Measurements from ENCODE around the gene CIDEC.

CIDEC gene

GRCh38 chr3:9834520-9835380 lies 45.3 kb downstream of the CIDEC start (continued):
- TF ChIP-seq KLF8 (tag by site-specific recombination; IDR thresholded peaks at IDR 0.05) (no peak), ZNF510 (tag by site-specific recombination; IDR thresholded peaks at IDR 0.05; ENCODE audit: insufficient replicate concordance) (no peak), ZNF266 (tag by site-specific recombination; IDR thresholded peaks at IDR 0.05; ENCODE audit: low read depth) (no peak), ZNF830 (tag by site-specific recombination; IDR thresholded peaks at IDR 0.05; ENCODE audit: low read depth) (no peak), ZNF549 (tag by site-specific recombination; IDR thresholded peaks at IDR 0.05) (no peak), ZNF843 (tag by site-specific recombination; IDR thresholded peaks at IDR 0.05) (no peak)

GRCh38 chr3:9833078-9833477 lies 47.0 kb downstream of the CIDEC start:
- Histone ChIP-seq H3K4me1 (ENCODE audit: control insufficient read depth, insufficient read depth, low read length) (no peaks in the 10 kb centered on the region), H3K4me3 (ENCODE audit: low read depth, low read length) (no peak overlapping the region), H3K36me3 (ENCODE audit: control insufficient read depth in 2 of 2, insufficient read depth in 1 of 2, low read length in 2 of 2) (peaks cover 27 to 72% of the 10 kb centered on the region in 2 experiments), H3K9me3 (ENCODE audit: control insufficient read depth, insufficient read depth, low read depth, low read length) (no peaks in the 10 kb centered on the region), H3K27ac (ENCODE audit: extremely low read depth, low read depth, low read length) (no peak overlapping the region)
- TF ChIP-seq OSR2 (tag by site-specific recombination; IDR thresholded peaks at IDR 0.05) (no peak), SP7 (tag by site-specific recombination; IDR thresholded peaks at IDR 0.05) (no peak), ZBTB7A (tag by site-specific recombination; IDR thresholded peaks at IDR 0.05; ENCODE audit: low read depth) (no peak), ZSCAN23 (tag by site-specific recombination; IDR thresholded peaks at IDR 0.05) (no peak)
- ChIA-PET CTCF (no interaction called here), POLR2A (no interaction called here)

- POLR2A ChIA-PET, result interaction anchor here (0.9 to 1.3 kb wide), 2 partner anchors 11 to 13 kb away, joined by 3 to 4 read pairs; partner anchors contain the start of gene RPUSD3
- H3K36me3 ChIP-seq (ENCODE audit: control insufficient read depth in 2 of 2, insufficient read depth in 1 of 2, low read length in 2 of 2), result peaks cover 22 to 74% of the 10 kb centered on the region in 2 experiments
- no peak overlapping the region for H3K27ac ChIP-seq (ENCODE audit: extremely low read depth, low read depth, low read length)
- H3K4me3 ChIP-seq (ENCODE audit: low read depth, low read length), result no peak overlapping the region
- TF ChIP-seq ZNF157 (tag by site-specific recombination; IDR thresholded peaks at IDR 0.05), result no peak
- no peak for TF ChIP-seq ZNF311 (tag by site-specific recombination; IDR thresholded peaks at IDR 0.05; ENCODE audit: borderline replicate concordance)
- TF ChIP-seq ZBTB7A (tag by site-specific recombination; IDR thresholded peaks at IDR 0.05; ENCODE audit: low read depth), result no peak
- no peak for TF ChIP-seq FEZF1 (tag by site-specific recombination; IDR thresholded peaks at IDR 0.05)
- TF ChIP-seq ZNF133 (tag by site-specific recombination; IDR thresholded peaks at IDR 0.05), result no peak
- H3K9me3 ChIP-seq (ENCODE audit: control insufficient read depth, insufficient read depth, low read depth, low read length), result no peaks in the 10 kb centered on the region
- H3K4me1 ChIP-seq (ENCODE audit: control insufficient read depth, insufficient read depth, low read length), result no peaks in the 10 kb centered on the region
- CTCF ChIA-PET, result interaction anchor here (1.2 kb wide), 1 partner anchor 115 kb away, joined by 6 read pairs; no protein-coding TSS in a partner anchor
Measured at GRCh38 chr3:9831253-9831652, 48.8 kb downstream of the CIDEC start.

- ChIA-PET POLR2A (interaction anchor here (1.1 kb wide), 1 partner anchor 15 kb away, joined by 3 read pairs; no protein-coding TSS in a partner anchor), CTCF (interaction anchor here (0.6 to 1.2 kb wide), 3 partner anchors 111 to 883 kb away, joined by 3 to 4 read pairs (median 4); no protein-coding TSS in a partner anchor)
- peaks cover 22 to 58% of the 10 kb centered on the region in 2 experiments for H3K36me3 ChIP-seq (ENCODE audit: control insufficient read depth in 2 of 2, insufficient read depth in 1 of 2, low read length in 2 of 2)
- no peak for TF ChIP-seq ZNF449 (tag by site-specific recombination; IDR thresholded peaks at IDR 0.05)
- TF ChIP-seq ZBTB10 (tag by site-specific recombination; IDR thresholded peaks at IDR 0.05), result no peak
- TF ChIP-seq ZNF76 (tag by site-specific recombination; IDR thresholded peaks at IDR 0.05; ENCODE audit: borderline replicate concordance, low read depth), result no peak
- TF ChIP-seq ZNF394 (tag by site-specific recombination; IDR thresholded peaks at IDR 0.05; ENCODE audit: borderline replicate concordance), result no peak
- no peak for TF ChIP-seq ZNF837 (tag by site-specific recombination; IDR thresholded peaks at IDR 0.05)
- TF ChIP-seq ZSCAN5A (tag by site-specific recombination; IDR thresholded peaks at IDR 0.05), result no peak
- TF ChIP-seq ZNF19 (tag by site-specific recombination; IDR thresholded peaks at IDR 0.05; ENCODE audit: low read depth), result no peak
Measured at GRCh38 chr3:9828801-9829755, 51.0 kb downstream of the CIDEC start.

More at GRCh38 chr3:9828801-9829755, 51.0 kb downstream of the CIDEC start:
- Histone ChIP-seq H3K27ac (ENCODE audit: extremely low read depth, low read depth, low read length) (no peak overlapping the region), H3K9me3 (ENCODE audit: control insufficient read depth, insufficient read depth, low read depth, low read length) (no peaks in the 10 kb centered on the region), H3K4me1 (ENCODE audit: control insufficient read depth, insufficient read depth, low read length) (no peaks in the 10 kb centered on the region), H3K4me3 (ENCODE audit: low read depth, low read length) (no peak overlapping the region)
